Trophoblast cell (in vitro differentiated cells and primary cell): ENCODE results near the gene SLC39A9.

Source experiments
- DNase-seq, 2 donors: peaks; one replicate each; pipeline ENCODE4 v3.0.0-alpha.2; 2016
- H2AFZ ChIP-seq: 2 replicates; pipeline ENCODE4 v1.6.1; 2013; ENCODE audit warnings: low read length, moderate library complexity, mild to moderate bottlenecking; ENCODE audit not compliant: insufficient read depth, poor library complexity
- H2AK5ac ChIP-seq: 2 replicates; pipeline ENCODE4 v1.6.1; 2013; ENCODE audit warnings: mild to moderate bottlenecking, low read length
- H2BK120ac ChIP-seq: 2 replicates; pipeline ENCODE4 v1.6.1; 2013; ENCODE audit warnings: low read length, mild to moderate bottlenecking, moderate library complexity; ENCODE audit not compliant: insufficient read depth, poor library complexity
- H2BK12ac ChIP-seq: 2 replicates; pipeline ENCODE4 v1.6.1; 2013; ENCODE audit warnings: mild to moderate bottlenecking, low read length, moderate library complexity
- H2BK5ac ChIP-seq: 2 replicates; pipeline ENCODE4 v1.6.1; 2013; ENCODE audit warnings: low read length, low read depth, moderate library complexity, mild to moderate bottlenecking; ENCODE audit not compliant: poor library complexity
- H3K14ac ChIP-seq: 2 replicates; pipeline ENCODE4 v1.6.1; 2013; ENCODE audit warnings: mild to moderate bottlenecking, low read length
- H3K18ac ChIP-seq: 2 replicates; pipeline ENCODE4 v1.6.1; 2013; ENCODE audit warnings: mild to moderate bottlenecking, low read length
- H3K23ac ChIP-seq: 2 replicates; pipeline ENCODE4 v1.6.1; 2013; ENCODE audit warnings: low read length
- H3K27ac ChIP-seq: 2 replicates; pipeline ENCODE4 v1.5.1; 2013; ENCODE audit warnings: low read depth, mild to moderate bottlenecking, inconsistent platforms, low read length, moderate library complexity
- H3K27me3 ChIP-seq: 2 replicates; pipeline ENCODE4 v1.6.1; 2013; ENCODE audit warnings: inconsistent platforms, mild to moderate bottlenecking, low read length, moderate library complexity; ENCODE audit not compliant: insufficient read depth
- H3K36me3 ChIP-seq, 2 experiments: 1 replicate in 1 of 2; 2 replicates in 1 of 2; pipeline ENCODE4 v1.6.1; 2013; ENCODE audit warnings: low read length in 2 of 2, mild to moderate bottlenecking in 2 of 2, moderate library complexity in 1 of 2; ENCODE audit not compliant: insufficient read depth in 2 of 2, control insufficient read depth in 1 of 2
- H3K4ac ChIP-seq: 2 replicates; pipeline ENCODE4 v1.6.1; 2013; ENCODE audit warnings: low read depth, mild to moderate bottlenecking, low read length, moderate library complexity
- H3K4me1 ChIP-seq, 2 experiments: 1 replicate in 1 of 2; 2 replicates in 1 of 2; pipeline ENCODE4 v1.6.1; 2013; ENCODE audit warnings: low read length in 2 of 2, mild to moderate bottlenecking in 2 of 2, moderate library complexity in 1 of 2; ENCODE audit not compliant: insufficient read depth in 2 of 2, control insufficient read depth in 1 of 2
- H3K4me2 ChIP-seq: 2 replicates; pipeline ENCODE4 v1.6.1; 2013; ENCODE audit warnings: inconsistent platforms, mild to moderate bottlenecking, low read length, moderate library complexity
- H3K4me3 ChIP-seq: 2 replicates; pipeline ENCODE4 v1.5.1; 2013; ENCODE audit warnings: mild to moderate bottlenecking, low read depth, low read length, inconsistent platforms
- H3K79me1 ChIP-seq: one replicate; pipeline ENCODE4 v1.6.1; 2013; ENCODE audit warnings: low read length
- H3K79me2 ChIP-seq: 2 replicates; pipeline ENCODE4 v1.6.1; 2013; ENCODE audit warnings: low read length, mild to moderate bottlenecking; ENCODE audit not compliant: control insufficient read depth, insufficient read depth, poor library complexity
- H3K9ac ChIP-seq: 2 replicates; pipeline ENCODE4 v1.6.1; 2013; ENCODE audit warnings: mild to moderate bottlenecking, low read length
- H3K9me3 ChIP-seq: 2 replicates; pipeline ENCODE4 v1.6.1; 2013; ENCODE audit warnings: low read depth, mild to moderate bottlenecking, control low read depth, inconsistent platforms, low read length; ENCODE audit not compliant: insufficient read depth
- H4K12ac ChIP-seq: 2 replicates; pipeline ENCODE4 v1.6.1; 2013; ENCODE audit warnings: low read depth, mild to moderate bottlenecking, low read length, moderate library complexity
- H4K8ac ChIP-seq: 2 replicates; pipeline ENCODE4 v1.6.1; 2013; ENCODE audit warnings: low read depth, mild to moderate bottlenecking, low read length, moderate library complexity
- H4K91ac ChIP-seq: one replicate; pipeline ENCODE4 v1.6.1; 2013; ENCODE audit warnings: low read depth, mild to moderate bottlenecking, low read length, moderate library complexity
- WGBS: extraction: QIAGEN DNeasy Blood & Tissue Kit; methylation state at CpG from one replicate; pipeline ENCODE4 v1.1.7; 2013; ENCODE audit warnings: missing lambda C conversion rate; ENCODE audit not compliant: insufficient read length, insufficient coverage; ENCODE audit errors: extremely low coverage; 5-methylcytosine and 5-hydroxymethylcytosine counted together

The SLC39A9 gene

DNA sequence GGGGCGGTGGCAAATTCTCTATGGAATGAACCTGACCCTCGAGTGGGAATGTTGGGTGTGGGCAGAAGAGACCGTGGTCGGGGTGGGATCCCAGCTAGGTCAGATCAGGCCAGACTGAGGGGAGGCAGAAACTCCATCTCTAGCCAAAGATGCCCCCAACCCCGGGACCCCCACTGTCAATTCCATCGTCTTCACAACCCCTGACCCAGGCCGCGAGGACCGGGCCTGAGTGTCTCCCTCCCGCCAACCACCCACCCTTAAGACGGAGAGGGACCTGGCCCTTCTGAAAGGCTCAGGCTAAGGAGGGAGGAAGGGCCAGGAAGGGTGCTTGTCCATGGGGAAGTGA lies 86.8 kb downstream of the SLC39A9 start:
- Histone ChIP-seq H4K91ac (no peak overlapping the region), H2AK5ac (no peak overlapping the region), H3K9ac (no peak overlapping the region), H3K27me3 (peaks cover 38% of the 10 kb centered on the region), H4K8ac (no peak overlapping the region), H3K4me2 (no peak overlapping the region), H3K79me2 (no peaks in the 10 kb centered on the region), H3K27ac (no peak overlapping the region), H3K18ac (no peak overlapping the region), H3K79me1 (no peaks in the 10 kb centered on the region), H3K4me1 (peaks cover 9 to 13% of the 10 kb centered on the region in 2 experiments), H3K23ac (no peak overlapping the region), H2AFZ (no peak overlapping the region), H2BK5ac (no peak overlapping the region), H2BK12ac (no peak overlapping the region), H4K12ac (no peak overlapping the region), H3K4ac (no peak overlapping the region), H3K4me3 (no peak overlapping the region), H3K36me3 (no peaks in the 10 kb centered on the region), H3K9me3 (peaks cover 3% of the 10 kb centered on the region), H3K14ac (no peak overlapping the region), H2BK120ac (no peak overlapping the region)
- DNase-seq: no peak
- WGBS: no CpG with 5 or more reads among the region's 11 CpGs

DNA sequence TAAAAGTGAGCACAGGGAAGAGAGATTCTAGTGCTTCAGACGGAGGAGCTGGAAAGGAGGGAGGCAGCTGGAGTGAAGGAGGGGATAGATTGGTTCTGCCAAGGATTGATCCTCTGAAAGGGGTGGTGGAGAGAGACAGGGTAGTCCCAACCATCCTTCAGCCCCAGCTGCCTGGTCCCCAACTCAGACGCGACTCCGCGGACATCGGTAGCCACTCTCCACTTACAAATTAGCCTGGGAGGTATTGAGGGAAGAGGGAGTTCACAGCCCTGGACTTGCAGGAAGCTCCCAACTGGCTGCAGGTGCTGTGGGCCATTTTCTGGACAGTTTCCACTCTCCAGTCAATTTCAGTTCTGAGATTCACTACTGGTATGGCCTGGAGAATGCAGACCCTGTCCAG lies 87.2 kb downstream of the SLC39A9 start:
- no peak overlapping the region for H4K91ac ChIP-seq

DNA sequence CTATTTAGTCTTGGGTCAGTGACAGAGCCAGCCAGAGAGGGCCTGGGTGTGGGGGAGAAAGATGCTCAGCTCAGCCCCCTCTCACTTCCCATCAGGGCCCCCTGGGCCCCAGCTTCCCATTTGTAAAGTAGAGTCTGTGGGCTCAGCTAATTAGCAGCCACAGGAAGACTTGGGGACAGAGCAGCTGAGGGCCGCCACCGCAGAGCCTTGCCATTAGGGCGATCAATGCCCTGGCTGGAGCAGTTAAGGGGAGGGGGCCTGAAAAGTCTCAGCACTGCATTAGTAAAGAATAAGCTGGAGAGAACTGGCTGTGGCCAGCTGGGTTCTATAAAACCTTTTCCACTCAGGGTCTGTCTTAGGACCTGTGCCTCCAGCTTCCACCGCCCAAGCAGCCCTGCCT lies 88.7 kb downstream of the SLC39A9 start:
- H2BK120ac ChIP-seq: no peak overlapping the region
- no peak overlapping the region for H2AFZ ChIP-seq
- H2AK5ac ChIP-seq: no peak overlapping the region
- no peak overlapping the region for H3K23ac ChIP-seq
- peaks cover 9 to 13% of the 10 kb centered on the region in 2 experiments for H3K4me1 ChIP-seq
- H3K4me3 ChIP-seq: no peak overlapping the region
- no peak overlapping the region for H3K4me2 ChIP-seq
- H4K8ac ChIP-seq: no peak overlapping the region
- H3K27me3 ChIP-seq: peaks cover 35% of the 10 kb centered on the region
- no peak overlapping the region for H4K91ac ChIP-seq
- no peak overlapping the region for H2BK12ac ChIP-seq
- H3K9me3 ChIP-seq: peaks cover 3% of the 10 kb centered on the region
- H2BK5ac ChIP-seq: no peak overlapping the region
- no peaks in the 10 kb centered on the region for H3K79me2 ChIP-seq
- no peak for DNase-seq
- H3K79me1 ChIP-seq: no peaks in the 10 kb centered on the region
- H4K12ac ChIP-seq: no peak overlapping the region
- no peak overlapping the region for H3K14ac ChIP-seq
- H3K18ac ChIP-seq: no peak overlapping the region
- H3K36me3 ChIP-seq: no peaks in the 10 kb centered on the region
- H3K27ac ChIP-seq: no peak overlapping the region
- no CpG with 5 or more reads among the region's 4 CpGs for WGBS
- H3K9ac ChIP-seq: no peak overlapping the region
- no peak overlapping the region for H3K4ac ChIP-seq

More for the DNA sequence above, 87.2 kb downstream of the SLC39A9 start:
- Histone ChIP-seq H2BK5ac (no peak overlapping the region), H3K9ac (no peak overlapping the region), H2AK5ac (no peak overlapping the region), H2AFZ (no peak overlapping the region), H3K23ac (no peak overlapping the region), H3K27ac (no peak overlapping the region), H3K4me2 (no peak overlapping the region), H2BK12ac (no peak overlapping the region), H4K8ac (no peak overlapping the region), H4K12ac (no peak overlapping the region), H3K27me3 (peaks cover 38% of the 10 kb centered on the region), H3K79me2 (no peaks in the 10 kb centered on the region), H3K18ac (no peak overlapping the region), H3K4me3 (no peak overlapping the region), H3K4me1 (peaks cover 9 to 13% of the 10 kb centered on the region in 2 experiments), H2BK120ac (no peak overlapping the region), H3K79me1 (no peaks in the 10 kb centered on the region), H3K9me3 (peaks cover 3% of the 10 kb centered on the region), H3K14ac (no peak overlapping the region), H3K4ac (no peak overlapping the region), H3K36me3 (no peaks in the 10 kb centered on the region)
- DNase-seq: no peak
- WGBS: no CpG with 5 or more reads among the region's 6 CpGs

DNA sequence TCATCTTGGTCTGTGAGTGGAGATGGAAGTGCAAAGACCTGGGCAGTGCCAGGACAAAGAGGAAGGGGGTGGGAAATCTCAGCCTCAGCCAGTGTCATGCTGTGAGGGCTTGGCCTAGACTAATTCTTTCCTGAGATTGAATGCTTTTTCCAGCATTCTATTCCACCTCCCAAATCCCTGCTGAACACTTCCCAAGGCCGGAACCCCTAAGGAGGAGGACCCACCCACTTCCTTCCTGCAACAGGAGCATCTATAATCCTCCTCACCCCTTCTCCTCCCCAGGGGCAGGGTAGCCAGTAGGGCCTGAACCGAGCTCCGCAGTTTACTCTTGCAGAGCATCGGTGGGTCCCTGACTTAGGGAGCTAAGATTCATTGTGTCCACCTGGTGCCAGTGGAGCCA lies 89.3 kb downstream of the SLC39A9 start:
- no peak overlapping the region for H3K4me3 ChIP-seq
- WGBS: no CpG with 5 or more reads among the region's 4 CpGs

More for the DNA sequence above, 89.3 kb downstream of the SLC39A9 start:
- peaks cover 32% of the 10 kb centered on the region for H3K27me3 ChIP-seq
- no peak overlapping the region for H4K8ac ChIP-seq
- no peaks in the 10 kb centered on the region for H3K79me2 ChIP-seq
- no peak overlapping the region for H3K23ac ChIP-seq
- no peak overlapping the region for H2AK5ac ChIP-seq
- no peak overlapping the region for H3K27ac ChIP-seq
- no peak for DNase-seq
- no peak overlapping the region for H3K4ac ChIP-seq
- H3K9me3 ChIP-seq: peaks cover 3% of the 10 kb centered on the region
- no peak overlapping the region for H4K12ac ChIP-seq
- H2BK12ac ChIP-seq: no peak overlapping the region
- H3K18ac ChIP-seq: no peak overlapping the region
- H3K14ac ChIP-seq: no peak overlapping the region
- no peak overlapping the region for H2AFZ ChIP-seq
- H2BK5ac ChIP-seq: no peak overlapping the region
- no peak overlapping the region for H2BK120ac ChIP-seq
- H3K36me3 ChIP-seq: no peaks in the 10 kb centered on the region
- no peaks in the 10 kb centered on the region for H3K79me1 ChIP-seq
- H4K91ac ChIP-seq: no peak overlapping the region
- peaks cover 9 to 13% of the 10 kb centered on the region in 2 experiments for H3K4me1 ChIP-seq
- H3K9ac ChIP-seq: no peak overlapping the region
- no peak overlapping the region for H3K4me2 ChIP-seq
